Measurements from ENCODE around the gene OOEP.

DNA sequence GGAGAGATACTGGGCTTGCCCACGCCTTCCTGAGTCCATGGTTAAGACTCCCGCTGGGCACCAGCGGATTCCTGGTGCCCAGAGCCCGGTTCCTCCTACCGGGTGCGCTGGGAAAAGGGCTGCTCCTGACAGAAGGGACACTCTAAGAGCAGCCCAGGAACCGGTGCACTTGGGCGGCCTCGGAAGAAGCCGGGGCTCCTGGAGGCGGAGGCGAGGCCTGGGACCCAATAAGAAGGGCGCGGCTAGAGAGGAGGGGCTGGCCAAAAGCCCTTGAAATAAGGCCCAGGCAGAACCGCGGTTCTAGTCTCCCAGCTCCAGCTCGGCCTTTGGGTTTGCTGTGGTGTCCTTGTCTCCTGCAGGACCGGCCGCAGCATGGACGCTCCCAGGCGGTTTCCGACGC is 7.3 kb downstream of the OOEP start, which contains the start of gene KHDC3L:
- TF ChIP-seq POLR2A (IDR thresholded peaks at IDR 0.05) = no peak
- TF ChIP-seq, protein P1, sequence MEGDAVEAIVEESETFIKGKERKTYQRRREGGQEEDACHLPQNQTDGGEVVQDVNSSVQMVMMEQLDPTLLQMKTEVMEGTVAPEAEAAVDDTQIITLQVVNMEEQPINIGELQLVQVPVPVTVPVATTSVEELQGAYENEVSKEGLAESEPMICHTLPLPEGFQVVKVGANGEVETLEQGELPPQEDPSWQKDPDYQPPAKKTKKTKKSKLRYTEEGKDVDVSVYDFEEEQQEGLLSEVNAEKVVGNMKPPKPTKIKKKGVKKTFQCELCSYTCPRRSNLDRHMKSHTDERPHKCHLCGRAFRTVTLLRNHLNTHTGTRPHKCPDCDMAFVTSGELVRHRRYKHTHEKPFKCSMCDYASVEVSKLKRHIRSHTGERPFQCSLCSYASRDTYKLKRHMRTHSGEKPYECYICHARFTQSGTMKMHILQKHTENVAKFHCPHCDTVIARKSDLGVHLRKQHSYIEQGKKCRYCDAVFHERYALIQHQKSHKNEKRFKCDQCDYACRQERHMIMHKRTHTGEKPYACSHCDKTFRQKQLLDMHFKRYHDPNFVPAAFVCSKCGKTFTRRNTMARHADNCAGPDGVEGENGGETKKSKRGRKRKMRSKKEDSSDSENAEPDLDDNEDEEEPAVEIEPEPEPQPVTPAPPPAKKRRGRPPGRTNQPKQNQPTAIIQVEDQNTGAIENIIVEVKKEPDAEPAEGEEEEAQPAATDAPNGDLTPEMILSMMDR (IDR thresholded peaks at IDR 0.05) = no peak

Measured in breast epithelium (tissue), 3 donors.